ENCODE data around the gene MAMLD1.
A peak's percentile ranks its signal among the peaks of the same experiment; 100 is the strongest.

The MAMLD1 gene

GRCh38 chrX:150465881-150466775 is 103.0 kb downstream of the MAMLD1 start:
- H3K9me3 ChIP-seq (replicated peaks in 1 of 11), result no peaks in the 10 kb centered on the region
- no peaks in the 10 kb centered on the region for H3K4me1 ChIP-seq
- H3K27me3 ChIP-seq, result no peaks in the 10 kb centered on the region
- H3K9ac ChIP-seq, result no peak overlapping the region
- no peaks in the 10 kb centered on the region; a peak in 1 of 22 replicates for H4K20me1 ChIP-seq
- TF ChIP-seq Cebpa-rat (IDR thresholded peaks at IDR 0.05), result no peak
- no peak overlapping the region for H3K4me2 ChIP-seq
- no peak overlapping the region for H3K4me3 ChIP-seq
- no peak overlapping the region for H3K27ac ChIP-seq
- H3K36me3 ChIP-seq, result no peaks in the 10 kb centered on the region

GRCh38 chrX:150472306-150472705 is 109.2 kb downstream of the MAMLD1 start:
- TF ChIP-seq Cebpa-rat (IDR thresholded peaks at IDR 0.05), result no peak
- H3K4me3 ChIP-seq, result no peak overlapping the region

DNA sequence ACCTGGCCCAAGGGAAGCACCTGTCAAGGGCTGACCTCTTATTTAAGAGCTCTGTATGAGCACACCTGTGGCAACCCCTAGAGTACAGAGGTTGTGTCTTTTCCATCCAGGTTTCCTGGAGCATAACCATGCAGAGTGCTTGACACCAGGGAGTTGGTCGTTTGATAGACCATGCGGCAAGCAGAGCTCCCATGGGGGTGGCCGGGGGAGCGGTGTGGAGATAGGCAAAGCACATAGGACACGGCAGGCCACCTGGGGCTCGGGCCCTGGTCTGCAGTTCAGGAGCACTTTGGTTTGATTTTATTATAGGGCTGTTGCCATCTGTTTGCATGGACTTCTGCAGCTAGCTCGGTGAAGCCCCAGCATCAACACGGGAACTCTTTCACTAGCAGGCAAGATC is 110.3 kb downstream of the MAMLD1 start:
- H3K27me3 ChIP-seq, result peaks cover 0 to 13% (median 0%) of the 10 kb centered on the region in 11 experiments; a peak in 3 of 22 replicates
- peak overlapping the region in 9 of 11 experiments; percentile 23 to 83 (median 57); a peak in 16 of 22 replicates for H3K4me2 ChIP-seq
- no peaks in the 10 kb centered on the region for H4K20me1 ChIP-seq
- H3K36me3 ChIP-seq, result no peaks in the 10 kb centered on the region
- no peak overlapping the region for H3K4me3 ChIP-seq
- no peak overlapping the region for H3K9ac ChIP-seq
- no peak overlapping the region for H3K27ac ChIP-seq
- no peaks in the 10 kb centered on the region for H3K9me3 ChIP-seq (replicated peaks in 1 of 11)
- no peak for TF ChIP-seq Cebpa-rat (IDR thresholded peaks at IDR 0.05)
- peaks cover 13 to 56% (median 43%) of the 10 kb centered on the region in 10 experiments for H3K4me1 ChIP-seq

More at GRCh38 chrX:150472306-150472705, 109.2 kb downstream of the MAMLD1 start:
- Histone ChIP-seq H3K27ac (no peak overlapping the region), H3K27me3 (peaks cover 0 to 13% (median 0%) of the 10 kb centered on the region in 11 experiments; a peak in 2 of 22 replicates), H4K20me1 (no peaks in the 10 kb centered on the region), H3K36me3 (no peaks in the 10 kb centered on the region), H3K4me1 (peaks cover 2 to 45% (median 33%) of the 10 kb centered on the region in 10 experiments), H3K4me2 (no peak overlapping the region), H3K9me3 (replicated peaks in 1 of 11) (no peaks in the 10 kb centered on the region), H3K9ac (no peak overlapping the region)

DNA sequence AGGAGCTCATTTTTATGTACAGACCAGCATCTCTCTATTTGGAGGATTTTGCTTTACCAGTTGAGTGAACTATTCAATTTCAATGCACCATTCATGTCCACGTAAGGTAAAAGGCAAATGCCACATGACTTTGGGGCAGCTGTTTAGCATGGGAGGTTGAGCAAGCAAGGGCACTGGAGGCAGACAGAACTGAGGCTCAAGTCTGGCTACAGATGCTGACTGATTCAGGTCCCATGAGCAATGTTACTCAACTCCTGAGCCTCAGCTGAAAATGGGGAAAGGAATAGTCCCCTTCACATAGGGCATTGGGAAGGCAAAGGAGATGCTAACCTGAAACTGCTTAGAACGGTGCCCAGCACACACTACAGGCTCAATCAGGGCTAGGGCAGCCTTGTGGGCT is 112.3 kb downstream of the MAMLD1 start:
- no peak overlapping the region for H3K27ac ChIP-seq
- peaks cover 24 to 73% (median 60%) of the 10 kb centered on the region in 10 experiments for H3K4me1 ChIP-seq
- H3K9me3 ChIP-seq (replicated peaks in 1 of 11), result no peaks in the 10 kb centered on the region
- peaks cover 0 to 21% (median 0%) of the 10 kb centered on the region in 11 experiments; a peak in 4 of 22 replicates for H3K27me3 ChIP-seq
- H3K9ac ChIP-seq, result no peak overlapping the region
- no peaks in the 10 kb centered on the region for H4K20me1 ChIP-seq
- H3K36me3 ChIP-seq, result no peaks in the 10 kb centered on the region
- H3K4me3 ChIP-seq, result no peak overlapping the region
- peak overlapping the region in 7 of 11 experiments; percentile 21 to 92 (median 75); a peak in 12 of 22 replicates for H3K4me2 ChIP-seq
- TF ChIP-seq Cebpa-rat (IDR thresholded peaks at IDR 0.05), result no peak

DNA sequence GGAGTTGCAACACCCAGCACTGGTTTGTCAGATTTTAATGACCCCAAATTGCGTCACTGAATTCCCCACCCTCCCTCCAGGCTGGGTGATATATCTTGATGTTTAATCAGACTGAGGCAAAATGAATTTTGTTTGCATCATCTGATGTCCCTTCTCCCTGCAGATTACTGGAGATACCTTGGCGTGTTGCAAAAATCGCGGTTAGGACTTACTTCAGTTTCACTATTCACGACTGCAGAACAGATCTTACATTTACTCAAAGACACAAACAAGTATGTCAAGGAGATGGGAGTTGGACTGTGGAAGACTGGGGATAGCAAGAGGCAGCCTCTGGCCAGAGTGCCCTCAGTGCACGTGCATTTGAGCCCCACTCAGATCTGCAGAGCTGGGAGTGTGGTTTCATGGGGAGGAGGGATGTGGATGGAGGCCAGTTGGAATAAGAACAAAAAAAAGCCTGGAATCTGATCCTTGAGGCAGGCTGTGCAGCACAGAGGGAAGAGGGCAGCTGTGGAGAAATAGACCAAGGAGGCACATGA is 113.1 kb downstream of the MAMLD1 start:
- Histone ChIP-seq H3K4me2 (peak overlapping the region in 9 of 11 experiments; percentile 71 to 96 (median 91); a peak in 16 of 22 replicates), H3K9me3 (replicated peaks in 1 of 11) (no peaks in the 10 kb centered on the region), H3K27ac (0 out of 22 replicates have a peak overlapping the region, but pooled peaks of 1 of the 11 experiments have one; percentile 34), H3K4me3 (no peak overlapping the region), H3K4me1 (peaks cover 24 to 73% (median 60%) of the 10 kb centered on the region in 10 experiments), H3K9ac (no peak overlapping the region), H4K20me1 (no peaks in the 10 kb centered on the region), H3K27me3 (peaks cover 0 to 21% (median 0%) of the 10 kb centered on the region in 11 experiments; a peak in 4 of 22 replicates), H3K36me3 (no peaks in the 10 kb centered on the region)
- peak in 1 of 11 experiments; percentile 31; a peak in 1 of 22 replicates for TF ChIP-seq Cebpa-rat (IDR thresholded peaks at IDR 0.05)

DNA sequence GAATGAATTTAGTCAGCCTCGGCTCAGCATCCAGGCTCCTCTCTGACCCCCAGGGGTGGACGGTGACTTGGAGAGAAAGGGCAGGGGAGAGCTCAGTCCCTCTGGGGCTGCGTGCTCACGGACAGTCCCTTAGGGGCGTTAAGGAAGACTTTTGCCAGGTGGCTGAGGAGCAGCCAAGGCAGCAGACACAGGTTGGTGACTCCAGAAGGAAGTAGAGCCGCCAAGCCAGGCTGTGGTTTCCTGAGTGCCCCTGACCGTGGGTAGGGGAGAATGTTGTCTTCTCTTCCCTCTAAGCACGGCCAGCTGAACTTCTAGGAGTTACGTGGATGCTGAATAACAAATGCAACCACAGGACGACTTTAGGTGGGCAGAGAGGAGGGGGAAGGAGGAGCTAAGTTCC is 114.3 kb downstream of the MAMLD1 start:
- peak overlapping the region; percentile 71 to 96 (median 84) for H3K4me2 ChIP-seq

DNA sequence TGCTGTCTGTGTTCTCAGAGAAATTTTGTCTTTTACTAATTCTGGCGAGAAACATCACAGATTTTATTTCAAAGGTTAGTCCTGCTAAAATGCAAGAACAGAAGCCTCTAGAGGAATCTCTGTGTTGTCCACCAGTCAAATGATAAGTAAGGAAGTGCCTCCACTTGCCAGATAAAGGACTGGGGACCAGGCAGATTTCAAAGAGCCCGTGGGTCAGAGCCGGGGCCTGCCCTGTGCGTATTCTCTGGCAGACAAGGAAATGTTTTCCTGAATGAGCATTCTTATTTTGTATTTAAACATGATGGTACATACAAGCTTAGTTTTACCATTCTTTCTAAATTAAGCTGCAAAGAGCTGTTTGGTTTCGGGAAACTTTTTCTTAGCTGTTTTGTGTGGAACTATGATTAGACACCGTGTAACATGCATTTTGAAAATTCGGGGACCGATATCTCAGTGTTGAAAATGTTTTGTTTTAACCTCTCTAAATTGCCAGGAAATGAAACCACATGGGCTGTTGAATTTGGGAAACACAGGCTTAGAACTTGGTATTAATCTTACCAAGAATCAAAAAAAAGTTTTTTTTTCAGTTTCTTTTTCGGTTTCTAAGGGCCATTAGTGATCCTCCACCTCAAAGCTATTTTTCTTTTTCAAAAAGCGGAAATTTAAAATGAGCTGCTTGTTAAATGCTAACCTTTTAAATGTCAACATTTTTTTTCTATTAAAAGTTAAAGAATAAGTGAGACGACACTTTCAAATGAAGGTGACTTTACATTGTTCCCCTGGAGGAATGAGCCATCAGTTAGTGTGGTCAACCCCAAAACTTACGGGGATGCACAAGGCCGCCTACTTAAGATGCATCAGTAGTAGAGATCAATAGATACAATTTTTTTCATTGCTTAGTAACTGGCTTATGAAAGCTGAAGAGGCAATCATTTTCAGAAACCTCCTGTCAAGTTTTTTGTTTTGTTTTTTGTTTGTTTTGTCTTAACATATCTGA is 115.7 kb downstream of the MAMLD1 start:
- peak overlapping the region; percentile 71 to 96 (median 84) for H3K4me2 ChIP-seq
- peak overlapping the region in 7 of 11 experiments; percentile 18 to 51 (median 26); a peak in 6 of 22 replicates for H3K27ac ChIP-seq
- TF ChIP-seq Cebpa-rat (IDR thresholded peaks at IDR 0.05), result no peak
- H4K20me1 ChIP-seq, result no peaks in the 10 kb centered on the region
- H3K9me3 ChIP-seq (replicated peaks in 1 of 11), result no peaks in the 10 kb centered on the region
- H3K36me3 ChIP-seq, result no peaks in the 10 kb centered on the region
- peak overlapping the region in 5 of 10 experiments; percentile 5 to 37 (median 23); a peak in 8 of 20 replicates for H3K4me3 ChIP-seq
- peaks cover 39 to 62% (median 56%) of the 10 kb centered on the region in 10 experiments for H3K4me1 ChIP-seq
- peaks cover 0 to 16% (median 0%) of the 10 kb centered on the region in 11 experiments; a peak in 4 of 22 replicates for H3K27me3 ChIP-seq
- peak overlapping the region in 9 of 11 experiments; percentile 11 to 55 (median 32); a peak in 11 of 22 replicates for H3K9ac ChIP-seq

More for the DNA sequence above, 114.3 kb downstream of the MAMLD1 start:
- peak overlapping the region in 1 of 11 experiments; percentile 39; a peak in 1 of 22 replicates for H3K9ac ChIP-seq
- H3K4me3 ChIP-seq, result no peak overlapping the region; a peak in 1 of 20 replicates
- peaks cover 0 to 21% (median 0%) of the 10 kb centered on the region in 11 experiments; a peak in 4 of 22 replicates for H3K27me3 ChIP-seq
- TF ChIP-seq Cebpa-rat (IDR thresholded peaks at IDR 0.05), result no peak
- H3K36me3 ChIP-seq, result no peaks in the 10 kb centered on the region
- peak overlapping the region in 4 of 11 experiments; percentile 1 to 34 (median 26); a peak in 3 of 22 replicates for H3K27ac ChIP-seq
- no peaks in the 10 kb centered on the region for H3K9me3 ChIP-seq (replicated peaks in 1 of 11)
- peaks cover 25 to 73% (median 60%) of the 10 kb centered on the region in 10 experiments for H3K4me1 ChIP-seq
- no peaks in the 10 kb centered on the region for H4K20me1 ChIP-seq

Data from BLaER1 treated with 17β-estradiol and CSF1 and Interleukin-3, amounts not matched to agents 10 nM and 100 nM (cell line).